Measurements from ENCODE around the gene BOC.

The BOC gene

GRCh38 chr3:113186566-113186965 lies 24.8 kb upstream of the BOC start:
- DNase-seq, result no peak

- DNase-seq, result no peak
Measured at GRCh38 chr3:113193288-113193687, 18.1 kb upstream of the BOC start.

GRCh38 chr3:113193719-113194118 lies 17.6 kb upstream of the BOC start:
- DNase-seq, result no peak

- DNase-seq, result peak; percentile 35
Measured at GRCh38 chr3:113194823-113195401, 16.4 kb upstream of the BOC start.

- no peak for DNase-seq
Measured at GRCh38 chr3:113200351-113200750, 11.0 kb upstream of the BOC start.

- no peak for DNase-seq
Measured at GRCh38 chr3:113200946-113201345, 10.4 kb upstream of the BOC start.

- no peak for DNase-seq
Measured at GRCh38 chr3:113204371-113204770, 7.0 kb upstream of the BOC start.

- peak; percentile 47 for DNase-seq
Measured at GRCh38 chr3:113205481-113205880, 5.9 kb upstream of the BOC start.

- no peak for DNase-seq
Measured at GRCh38 chr3:113210604-113211329, 590 bp upstream of the BOC start.

- DNase-seq, result no peak
Measured at GRCh38 chr3:113212150-113212843, 940 bp downstream of the BOC start.

GRCh38 chr3:113212844-113213375 lies 1.6 kb downstream of the BOC start:
- no peak for DNase-seq

- no peak for DNase-seq
Measured at GRCh38 chr3:113213896-113214587, 2.7 kb downstream of the BOC start.

GRCh38 chr3:113214917-113215595 lies 3.7 kb downstream of the BOC start:
- DNase-seq, result no peak

GRCh38 chr3:113216393-113216792 lies 5.0 kb downstream of the BOC start:
- DNase-seq, result no peak

- DNase-seq, result no peak
Measured at GRCh38 chr3:113218011-113218680, 6.8 kb downstream of the BOC start.

- no peak for DNase-seq
Measured at GRCh38 chr3:113218681-113219045, 7.3 kb downstream of the BOC start.

- no peak for DNase-seq
Measured at GRCh38 chr3:113219605-113220300, 8.4 kb downstream of the BOC start.

GRCh38 chr3:113220721-113221120 lies 9.4 kb downstream of the BOC start:
- no peak for DNase-seq

GRCh38 chr3:113221721-113222257 lies 10.4 kb downstream of the BOC start:
- no peak for DNase-seq

- DNase-seq, result peak; percentile 64
Measured at GRCh38 chr3:113222451-113223086, 11.2 kb downstream of the BOC start.
